ENCODE data around the gene CHID1. TPM values are rescaled to one million over a fixed set of nuclear protein-coding genes. Genes with fewer than 3 reads are reported as not detected.

The CHID1 gene
- total RNA-seq, 6 experiments from 2014 or later = 61.1 to 157 (median 78.7) TPM

DNA sequence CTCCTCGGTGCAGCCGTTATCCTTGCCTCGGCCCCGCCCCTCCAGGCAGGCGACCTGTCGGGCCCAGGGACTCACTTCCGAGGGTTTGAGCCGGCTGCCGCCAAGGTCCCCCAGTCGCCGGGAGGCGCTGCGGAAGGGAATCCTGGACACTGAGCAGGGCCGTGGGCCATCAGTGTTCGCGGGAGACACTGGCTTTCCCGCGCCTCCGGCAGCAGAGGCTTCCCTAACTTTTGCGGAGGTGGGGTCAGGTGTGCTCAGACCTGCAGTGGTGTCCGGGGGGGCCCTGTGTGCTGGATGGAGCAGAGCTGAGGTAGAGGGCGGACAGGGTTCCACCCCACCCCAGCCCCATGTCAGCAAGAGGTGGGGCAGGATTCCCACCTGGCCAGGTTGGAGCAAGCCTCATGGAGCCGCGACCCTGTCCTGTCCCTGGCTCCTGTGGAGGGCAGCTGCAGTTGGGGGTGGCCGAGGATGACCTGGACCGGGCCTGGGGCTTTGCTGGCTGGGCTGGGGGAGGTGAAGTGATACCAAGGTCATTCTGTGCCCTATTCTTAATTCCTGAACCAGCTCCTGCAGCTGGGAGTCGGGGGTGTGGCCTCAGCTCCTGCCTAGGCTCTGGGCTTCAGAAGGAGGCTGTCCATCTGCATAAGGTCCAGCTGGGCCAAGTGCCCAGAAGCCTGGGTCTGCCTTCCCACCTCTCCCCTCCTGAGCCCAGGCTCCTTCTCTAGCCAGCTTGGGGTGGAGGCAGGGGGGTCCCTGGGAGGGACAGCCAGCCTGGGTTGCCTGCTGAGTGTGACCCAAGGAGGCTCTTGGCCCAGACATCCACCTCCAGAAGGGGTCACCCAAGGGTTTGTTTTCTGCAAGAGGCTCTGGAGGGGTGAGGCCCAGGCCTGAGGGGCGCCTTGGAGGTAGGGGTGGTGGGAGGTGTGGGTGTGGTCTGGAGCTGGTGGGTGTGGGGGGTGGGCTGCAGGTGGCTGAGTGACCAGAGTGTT lies 59.5 kb downstream of the CHID1 start:
- WGBS (ENCODE audit: insufficient coverage, low coverage, low lambda C conversion rate, missing lambda C conversion rate) = 67% methylated on average over 1 of the region's 28 CpGs
- H3K27ac ChIP-seq = no peak overlapping the region
- no peak overlapping the region for H3K4me3 ChIP-seq
- intact Hi-C loops (cut with DNase I) = loop anchor here in 1 of 2 donors (10.0 kb wide), 1 partner anchor 204 kb away; no protein-coding TSS in a partner anchor
- H3K36me3 ChIP-seq = no peaks in the 10 kb centered on the region
- peaks cover 0 to 11% (median 0%) of the 10 kb centered on the region in 4 donors for H3K4me1 ChIP-seq
- ATAC-seq = no peak
- H3K9me3 ChIP-seq = no peaks in the 10 kb centered on the region
- TF ChIP-seq CTCF (IDR thresholded peaks at IDR 0.05) (no peak), POLR2A (IDR thresholded peaks at IDR 0.05) (no peak)
- peaks cover 0 to 5% of the 10 kb centered on the region in 2 donors for H3K27me3 ChIP-seq
- DNase-seq = no peak

- peaks cover 0 to 5% of the 10 kb centered on the region in 2 donors for H3K27me3 ChIP-seq
- no peak for TF ChIP-seq CTCF (IDR thresholded peaks at IDR 0.05)
- no peak for TF ChIP-seq POLR2A (IDR thresholded peaks at IDR 0.05)
- H3K36me3 ChIP-seq = no peaks in the 10 kb centered on the region
- DNase-seq (no peak), ATAC-seq (no peak)
- peaks cover 0 to 11% (median 0%) of the 10 kb centered on the region in 4 donors for H3K4me1 ChIP-seq
- H3K27ac ChIP-seq = no peak overlapping the region
- H3K9me3 ChIP-seq = no peaks in the 10 kb centered on the region
- intact Hi-C loops (cut with DNase I) = loop anchor here (5.0 to 10.0 kb wide), 2 partner anchors 202 to 205 kb away; no protein-coding TSS in a partner anchor
- WGBS (ENCODE audit: insufficient coverage, low coverage, low lambda C conversion rate, missing lambda C conversion rate) = 87% methylated on average over 3 of the region's 97 CpGs
- no peak overlapping the region for H3K4me3 ChIP-seq
These were observed 60.4 kb downstream of the CHID1 start for GRCh38 chr11:849951-850774.

DNA sequence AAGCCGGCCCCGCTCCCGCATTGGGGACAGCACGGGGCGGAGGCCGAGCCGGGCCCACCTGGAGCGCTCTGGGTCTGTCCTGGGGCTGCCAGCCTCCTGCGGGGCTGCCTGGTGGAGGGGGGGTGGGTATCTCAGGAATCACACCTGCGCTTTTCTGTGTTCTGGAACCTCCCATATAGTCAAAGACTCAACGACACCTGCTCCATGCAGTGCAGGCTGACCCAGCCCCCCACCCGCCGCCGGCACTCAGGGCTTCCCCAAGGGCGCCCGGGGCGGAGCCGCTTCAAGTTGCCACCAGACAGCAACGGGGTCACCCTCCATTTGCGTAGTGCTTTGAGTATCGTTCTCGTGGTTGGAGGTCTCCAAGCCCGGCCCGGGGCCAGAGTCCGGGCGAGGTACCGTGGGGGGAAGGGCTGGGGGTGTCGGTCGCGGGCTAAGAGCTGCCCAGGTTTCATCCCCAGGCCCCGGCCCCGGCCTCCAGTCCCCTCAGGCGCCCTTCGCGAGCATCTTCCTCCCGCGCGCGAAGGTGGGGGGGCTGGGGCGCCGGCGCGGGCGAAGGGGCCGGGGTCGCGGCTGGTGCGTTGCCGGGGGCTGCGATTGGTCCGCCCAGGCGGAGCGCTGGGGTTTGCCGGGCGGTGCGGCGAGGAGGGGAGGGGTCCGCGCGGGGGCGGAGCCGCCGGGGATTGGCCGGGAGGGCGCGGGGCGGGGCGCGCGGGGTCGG lies 61.3 kb downstream of the CHID1 start:
- DNase-seq (no peak), ATAC-seq (no peak)
- no peaks in the 10 kb centered on the region for H3K36me3 ChIP-seq
- H3K27ac ChIP-seq = no peak overlapping the region
- intact Hi-C loops (cut with DNase I) = loop anchor here in 1 of 2 donors (5.0 kb wide), 1 partner anchor 203 kb away; no protein-coding TSS in a partner anchor
- WGBS (ENCODE audit: insufficient coverage, low coverage, low lambda C conversion rate, missing lambda C conversion rate) = 15% methylated on average over 4 of the region's 71 CpGs
- peak overlapping the region in 1 of 3 donors; percentile 19 for H3K4me3 ChIP-seq
- H3K9me3 ChIP-seq = no peaks in the 10 kb centered on the region
- H3K4me1 ChIP-seq = peaks cover 0 to 13% (median 0%) of the 10 kb centered on the region in 4 donors
- TF ChIP-seq CTCF (IDR thresholded peaks at IDR 0.05) (no peak), POLR2A (IDR thresholded peaks at IDR 0.05) (no peak)
- H3K27me3 ChIP-seq = peaks cover 0 to 5% of the 10 kb centered on the region in 2 donors

Data from right lobe of liver (tissue), 6 donors.